ENCODE results near the gene DPYSL3. TPM values are rescaled to one million over a fixed set of nuclear protein-coding genes. Genes with fewer than 3 reads are reported as not detected.
A peak's percentile ranks its signal among the peaks of the same experiment; 100 is the strongest.
"Not testable (repeated sequence)": the region's sequence is repeated elsewhere in the genome, so short reads cannot be mapped to it uniquely, and the experiment has no call there.

DPYSL3 gene
- total RNA-seq = 87.5 TPM
- polyA plus RNA-seq (ENCODE audit: insufficient read depth in 1 of 8, insufficient read length in 8 of 8, low replicate concordance in 1 of 8) = 100 to 1,000 TPM in 5 of 8 donors, 10 to 100 TPM in 3; 82.4 to 160 (median 112) TPM
- long read RNA-seq, donor 1, full-length matches to known transcripts = 9 of 9 reads
- long read RNA-seq, donor 1, partial matches to known transcripts = 0 of 9 reads
- long read RNA-seq, donor 1, other reads (novel, unspliced or antisense) = 0 of 9 reads
- long read RNA-seq, donor 2 = 0 reads
- long read RNA-seq, donor 3, full-length matches to known transcripts = 11 of 11 reads
- long read RNA-seq, donor 3, partial matches to known transcripts = 0 of 11 reads
- long read RNA-seq, donor 3, other reads (novel, unspliced or antisense) = 0 of 11 reads
- long read RNA-seq, donor 4, full-length matches to known transcripts = 3 of 3 reads
- long read RNA-seq, donor 4, partial matches to known transcripts = 0 of 3 reads
- long read RNA-seq, donor 4, other reads (novel, unspliced or antisense) = 0 of 3 reads
- long read RNA-seq, donor 5, full-length matches to known transcripts = 28 of 45 reads
- long read RNA-seq, donor 5, partial matches to known transcripts = 17 of 45 reads
- long read RNA-seq, donor 5, other reads (novel, unspliced or antisense) = 0 of 45 reads
- long read RNA-seq, donor 6, full-length matches to known transcripts = 9 of 9 reads
- long read RNA-seq, donor 6, partial matches to known transcripts = 0 of 9 reads
- long read RNA-seq, donor 6, other reads (novel, unspliced or antisense) = 0 of 9 reads
- long read RNA-seq, donor 7, full-length matches to known transcripts = 14 of 26 reads
- long read RNA-seq, donor 7, partial matches to known transcripts = 12 of 26 reads
- long read RNA-seq, donor 7, other reads (novel, unspliced or antisense) = 0 of 26 reads
- long read RNA-seq, donor 8, full-length matches to known transcripts = 7 of 7 reads
- long read RNA-seq, donor 8, partial matches to known transcripts = 0 of 7 reads
- long read RNA-seq, donor 8, other reads (novel, unspliced or antisense) = 0 of 7 reads
- long read RNA-seq, donor 9, full-length matches to known transcripts = 8 of 8 reads
- long read RNA-seq, donor 9, partial matches to known transcripts = 0 of 8 reads
- long read RNA-seq, donor 9, other reads (novel, unspliced or antisense) = 0 of 8 reads
- long read RNA-seq, donor 10, full-length matches to known transcripts = 18 of 18 reads
- long read RNA-seq, donor 10, partial matches to known transcripts = 0 of 18 reads
- long read RNA-seq, donor 10, other reads (novel, unspliced or antisense) = 0 of 18 reads
- long read RNA-seq, donor 11, full-length matches to known transcripts = 13 of 13 reads
- long read RNA-seq, donor 11, partial matches to known transcripts = 0 of 13 reads
- long read RNA-seq, donor 11, other reads (novel, unspliced or antisense) = 0 of 13 reads

GRCh38 chr5:147509710-147510651, at the start of gene DPYSL3:
TSS of gene DPYSL3 (minus strand) at chr5:147510068. CDS start at chr5:147509858, 210 bp downstream.
- WGBS (ENCODE audit: insufficient coverage) = 1% methylated on average over 64 of the region's 66 CpGs
- Histone ChIP-seq H3K4me1 (ENCODE audit: control insufficient read depth, insufficient read depth, low read length) (peaks cover 4% of the 10 kb centered on the region), H3K27ac (ENCODE audit: low read length) (peak within 1 kb of the TSS; percentile 84), H3K27me3 (ENCODE audit: control insufficient read depth, insufficient read depth, low read length) (peaks cover 12% of the 10 kb centered on the region), H3K4me3 (ENCODE audit: low read length) (peak within 1 kb of the TSS; percentile 67), H3K36me3 (ENCODE audit: control insufficient read depth, insufficient read depth, low read length) (no peaks in the 10 kb centered on the region), H3K9me3 (replicated peaks; ENCODE audit: control insufficient read depth, low read depth, low read length) (no peaks in the 10 kb centered on the region)
- DNase-seq = peak; percentile 91

GRCh38 chr5:147558826-147559225, 49.0 kb upstream of the DPYSL3 start:
- no CpG with 5 or more reads among the region's 2 CpGs for WGBS (ENCODE audit: insufficient coverage)

GRCh38 chr5:147557876-147558745, 48.2 kb upstream of the DPYSL3 start:
- Histone ChIP-seq H3K4me3 (ENCODE audit: low read length) (no peak overlapping the region), H3K9me3 (replicated peaks; ENCODE audit: control insufficient read depth, low read depth, low read length) (no peaks in the 10 kb centered on the region), H3K36me3 (ENCODE audit: control insufficient read depth, insufficient read depth, low read length) (no peaks in the 10 kb centered on the region), H3K27me3 (ENCODE audit: control insufficient read depth, insufficient read depth, low read length) (no peaks in the 10 kb centered on the region), H3K4me1 (ENCODE audit: control insufficient read depth, insufficient read depth, low read length) (peaks cover 10% of the 10 kb centered on the region), H3K27ac (ENCODE audit: low read length) (no peak overlapping the region)
- WGBS (ENCODE audit: insufficient coverage) = no CpG with 5 or more reads among the region's 8 CpGs
- no peak for DNase-seq

More at GRCh38 chr5:147558826-147559225, 49.0 kb upstream of the DPYSL3 start:
- Histone ChIP-seq H3K4me3 (ENCODE audit: low read length) (no peak overlapping the region), H3K4me1 (ENCODE audit: control insufficient read depth, insufficient read depth, low read length) (peaks cover 5% of the 10 kb centered on the region), H3K27me3 (ENCODE audit: control insufficient read depth, insufficient read depth, low read length) (no peaks in the 10 kb centered on the region), H3K27ac (ENCODE audit: low read length) (no peak overlapping the region), H3K36me3 (ENCODE audit: control insufficient read depth, insufficient read depth, low read length) (no peaks in the 10 kb centered on the region), H3K9me3 (replicated peaks; ENCODE audit: control insufficient read depth, low read depth, low read length) (no peaks in the 10 kb centered on the region)
- DNase-seq = peak; percentile 75

- peak overlapping the region; percentile 95 for H3K27ac ChIP-seq (ENCODE audit: low read length)
- no peak overlapping the region for H3K4me3 ChIP-seq (ENCODE audit: low read length)
- DNase-seq = no peak
Observed at GRCh38 chr5:147555176-147555575, 45.3 kb upstream of the DPYSL3 start.

GRCh38 chr5:147554261-147554817, 44.5 kb upstream of the DPYSL3 start:
- Histone ChIP-seq H3K4me3 (ENCODE audit: low read length) (peak overlapping the region; percentile 6), H3K9me3 (replicated peaks; ENCODE audit: control insufficient read depth, low read depth, low read length) (peaks cover 2% of the 10 kb centered on the region), H3K36me3 (ENCODE audit: control insufficient read depth, insufficient read depth, low read length) (no peaks in the 10 kb centered on the region), H3K27me3 (ENCODE audit: control insufficient read depth, insufficient read depth, low read length) (no peaks in the 10 kb centered on the region), H3K4me1 (ENCODE audit: control insufficient read depth, insufficient read depth, low read length) (peaks cover 10% of the 10 kb centered on the region), H3K27ac (ENCODE audit: low read length) (peak overlapping the region; percentile 95)
- peak; percentile 99 for DNase-seq
- 3% methylated on average over 3 of the region's 7 CpGs for WGBS (ENCODE audit: insufficient coverage)

More at GRCh38 chr5:147555176-147555575, 45.3 kb upstream of the DPYSL3 start:
- H3K4me1 ChIP-seq (ENCODE audit: control insufficient read depth, insufficient read depth, low read length) = peaks cover 10% of the 10 kb centered on the region
- H3K36me3 ChIP-seq (ENCODE audit: control insufficient read depth, insufficient read depth, low read length) = no peaks in the 10 kb centered on the region
- H3K27me3 ChIP-seq (ENCODE audit: control insufficient read depth, insufficient read depth, low read length) = no peaks in the 10 kb centered on the region
- H3K9me3 ChIP-seq (replicated peaks; ENCODE audit: control insufficient read depth, low read depth, low read length) = no peaks in the 10 kb centered on the region
- WGBS (ENCODE audit: insufficient coverage) = 44% methylated on average over 1 of the region's 7 CpGs

GRCh38 chr5:147553817-147554216, 43.9 kb upstream of the DPYSL3 start:
- H3K27ac ChIP-seq (ENCODE audit: low read length) = peak overlapping the region; percentile 95
- H3K4me3 ChIP-seq (ENCODE audit: low read length); H3K27me3 ChIP-seq (ENCODE audit: control insufficient read depth, insufficient read depth, low read length); H3K4me1 ChIP-seq (ENCODE audit: control insufficient read depth, insufficient read depth, low read length); DNase-seq; H3K9me3 ChIP-seq (replicated peaks; ENCODE audit: control insufficient read depth, low read depth, low read length); H3K36me3 ChIP-seq (ENCODE audit: control insufficient read depth, insufficient read depth, low read length): not testable (repeated sequence)
- 23% methylated on average over 2 of the region's 5 CpGs for WGBS (ENCODE audit: insufficient coverage)

- H3K4me1 ChIP-seq (ENCODE audit: control insufficient read depth, insufficient read depth, low read length) = peaks cover 9% of the 10 kb centered on the region
- DNase-seq = peak; percentile 83
- H3K27ac ChIP-seq (ENCODE audit: low read length) = peak overlapping the region; percentile 95
- H3K9me3 ChIP-seq (replicated peaks; ENCODE audit: control insufficient read depth, low read depth, low read length) = peaks cover 2% of the 10 kb centered on the region
- WGBS (ENCODE audit: insufficient coverage) = 71% methylated on average over 1 of the region's 4 CpGs
- no peaks in the 10 kb centered on the region for H3K27me3 ChIP-seq (ENCODE audit: control insufficient read depth, insufficient read depth, low read length)
- H3K4me3 ChIP-seq (ENCODE audit: low read length) = no peak overlapping the region
- no peaks in the 10 kb centered on the region for H3K36me3 ChIP-seq (ENCODE audit: control insufficient read depth, insufficient read depth, low read length)
Observed at GRCh38 chr5:147552897-147553296, 43.0 kb upstream of the DPYSL3 start.

- no peak overlapping the region for H3K27ac ChIP-seq (ENCODE audit: low read length)
- no peaks in the 10 kb centered on the region for H3K27me3 ChIP-seq (ENCODE audit: control insufficient read depth, insufficient read depth, low read length)
- no CpG with 5 or more reads among the region's 1 CpG for WGBS (ENCODE audit: insufficient coverage)
Observed at GRCh38 chr5:147551677-147552076, 41.8 kb upstream of the DPYSL3 start.

More at GRCh38 chr5:147551677-147552076, 41.8 kb upstream of the DPYSL3 start:
- Histone ChIP-seq H3K36me3 (ENCODE audit: control insufficient read depth, insufficient read depth, low read length) (no peaks in the 10 kb centered on the region), H3K4me3 (ENCODE audit: low read length) (no peak overlapping the region), H3K4me1 (ENCODE audit: control insufficient read depth, insufficient read depth, low read length) (peaks cover 9% of the 10 kb centered on the region), H3K9me3 (replicated peaks; ENCODE audit: control insufficient read depth, low read depth, low read length) (peaks cover 2% of the 10 kb centered on the region)
- no peak for DNase-seq
